T-helper 2 cell treated with Interferon-gamma antibody and Interleukin-4, amounts not matched to agents 5 μg/mL and 100 μg/mL, for 36 hours (primary cell): Measurements from ENCODE around the gene PTDSS2.
"Not testable (repeated sequence)": the region's sequence is repeated elsewhere in the genome, so short reads cannot be mapped to it uniquely, and the experiment has no call there.

Experiments
- DNase-seq: peaks from one replicate; pipeline ENCODE4 v3.0.0; 2021; ENCODE audit warnings: low spot score
- H3K27ac Mint-ChIP-seq: one replicate; pipeline ENCODE4 v1.8.0; 2021; ENCODE audit warnings: mild to moderate bottlenecking, mixed read lengths
- H3K27me3 Mint-ChIP-seq: one replicate; pipeline ENCODE4 v1.8.0; 2021; ENCODE audit warnings: low read depth, mixed read lengths
- H3K36me3 Mint-ChIP-seq: one replicate; pipeline ENCODE4 v1.8.0; 2021; ENCODE audit warnings: low read depth, mixed read lengths
- H3K4me1 Mint-ChIP-seq: one replicate; pipeline ENCODE4 v1.8.0; 2021; ENCODE audit warnings: low read depth, mixed read lengths
- H3K4me3 Mint-ChIP-seq: one replicate; pipeline ENCODE4 v1.8.0; 2022; ENCODE audit warnings: mild to moderate bottlenecking, moderate library complexity, mixed read lengths
- H3K9me3 Mint-ChIP-seq: one replicate; pipeline ENCODE4 v1.8.0; 2021; ENCODE audit warnings: mixed read lengths

The PTDSS2 gene

DNA sequence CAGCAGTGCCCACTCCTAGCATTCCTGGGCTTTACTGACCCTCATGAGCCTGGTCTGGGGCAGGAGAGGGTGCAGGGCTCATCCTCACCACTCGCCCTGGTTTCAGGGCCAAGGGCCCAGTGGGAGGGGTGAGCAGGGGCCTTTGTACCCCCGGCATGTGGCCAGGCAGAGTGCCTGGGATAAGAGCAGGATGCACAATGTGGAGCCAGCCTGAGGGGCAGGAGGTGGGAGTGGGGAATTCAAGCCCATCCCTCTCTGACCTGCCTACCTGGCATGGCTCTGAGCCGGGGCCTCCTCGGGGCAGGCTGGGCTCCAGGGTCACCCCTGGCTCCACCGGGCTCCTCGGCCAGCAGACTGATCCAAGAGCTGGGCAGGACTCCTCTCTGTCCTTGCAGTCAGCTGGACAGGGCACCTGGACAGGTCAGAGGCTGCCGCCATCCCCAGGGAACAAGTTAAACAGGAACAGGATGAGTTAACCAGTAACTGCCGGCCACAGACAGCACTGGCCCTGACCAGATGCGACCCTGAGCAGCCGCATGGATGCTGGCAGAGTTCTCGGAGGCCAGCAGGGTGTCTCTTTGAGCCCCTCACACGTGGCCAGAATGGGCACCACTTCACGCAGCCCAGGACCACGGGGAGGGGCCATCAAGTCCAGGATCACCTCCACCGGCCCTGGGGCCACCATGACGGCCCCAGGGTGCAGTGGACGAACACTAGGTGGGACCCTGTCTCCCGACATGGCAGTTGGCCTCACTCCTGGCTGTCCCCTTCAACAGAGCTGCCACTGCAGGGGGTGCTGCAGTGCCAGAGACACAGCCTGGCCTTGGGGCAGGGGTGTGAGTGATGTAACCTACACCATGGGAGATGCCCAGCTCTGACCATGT, 40.2 kb upstream of the PTDSS2 start:
- Mint-ChIP-seq H3K27ac (no peak overlapping the region), H3K27me3 (no peaks in the 10 kb centered on the region), H3K9me3 (no peaks in the 10 kb centered on the region), H3K4me3 (no peak overlapping the region), H3K4me1 (peaks cover 14% of the 10 kb centered on the region), H3K36me3 (peaks cover 6% of the 10 kb centered on the region)
- DNase-seq: no peak

DNA sequence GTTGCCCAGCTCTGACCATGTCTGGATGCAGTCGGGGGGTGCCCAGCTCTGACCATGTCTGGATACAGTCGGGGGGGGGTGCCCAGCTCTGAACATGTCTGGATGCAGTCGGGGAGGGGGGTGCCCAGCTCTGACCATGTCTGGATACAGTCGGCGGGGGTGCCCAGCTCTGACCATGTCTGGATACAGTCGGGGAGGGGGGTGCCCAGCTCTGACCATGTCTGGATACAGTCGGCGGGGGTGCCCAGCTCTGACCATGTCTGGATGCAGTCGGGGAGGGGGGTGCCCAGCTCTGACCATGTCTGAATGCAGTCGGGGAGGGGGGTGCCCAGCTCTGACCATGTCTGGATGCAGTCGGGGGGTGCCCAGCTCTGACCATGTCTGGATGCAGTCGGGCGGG, 39.4 kb upstream of the PTDSS2 start:
- not testable (repeated sequence) for H3K9me3 Mint-ChIP-seq, H3K27me3 Mint-ChIP-seq, DNase-seq, H3K4me3 Mint-ChIP-seq, H3K36me3 Mint-ChIP-seq, H3K27ac Mint-ChIP-seq
- peaks cover 21% of the 10 kb centered on the region for H3K4me1 Mint-ChIP-seq

DNA sequence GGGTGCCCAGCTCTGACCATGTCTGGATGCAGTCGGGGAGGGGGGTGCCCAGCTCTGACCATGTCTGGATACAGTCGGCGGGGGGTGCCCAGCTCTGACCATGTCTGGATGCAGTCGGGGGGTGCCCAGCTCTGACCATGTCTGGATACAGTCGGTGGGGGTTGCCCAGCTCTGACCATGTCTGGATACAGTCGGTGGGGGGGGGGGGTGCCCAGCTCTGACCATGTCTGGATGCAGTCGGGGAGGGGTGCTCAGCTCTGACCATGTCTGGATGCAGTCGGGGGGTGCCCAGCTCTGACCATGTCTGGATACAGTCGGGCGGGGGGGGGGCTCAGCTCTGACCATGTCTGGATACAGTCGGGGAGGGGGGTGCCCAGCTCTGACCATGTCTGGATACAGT, 38.6 kb upstream of the PTDSS2 start:
- H3K4me3 Mint-ChIP-seq, DNase-seq, H3K27ac Mint-ChIP-seq, H3K27me3 Mint-ChIP-seq, H3K36me3 Mint-ChIP-seq, H3K9me3 Mint-ChIP-seq: not testable (repeated sequence)
- H3K4me1 Mint-ChIP-seq: peaks cover 27% of the 10 kb centered on the region

DNA sequence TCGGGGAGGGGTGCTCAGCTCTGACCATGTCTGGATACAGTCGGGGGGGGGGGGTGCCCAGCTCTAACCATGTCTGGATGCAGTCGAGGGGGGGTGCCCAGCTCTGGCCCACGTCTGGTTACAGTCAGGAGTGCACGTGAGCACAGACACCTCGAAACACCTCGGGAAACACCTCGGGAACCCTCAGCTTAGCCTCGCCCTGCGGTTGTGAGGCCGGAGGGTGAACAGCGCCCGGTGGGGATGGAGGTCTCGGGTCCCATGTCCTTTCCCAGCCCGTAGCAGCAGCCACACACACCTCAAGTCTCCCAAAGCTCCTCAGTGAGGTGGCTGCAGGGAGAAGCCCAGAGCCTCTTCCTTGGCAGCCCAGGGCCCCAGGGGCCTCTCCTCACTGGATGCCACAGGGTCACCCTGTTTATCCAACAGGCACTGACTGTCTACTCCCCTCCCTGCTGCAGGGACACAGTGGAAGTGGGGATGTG, 37.4 kb upstream of the PTDSS2 start:
- peak overlapping the region; percentile 85 for H3K4me3 Mint-ChIP-seq
- peaks cover 4% of the 10 kb centered on the region for H3K36me3 Mint-ChIP-seq
- H3K9me3 Mint-ChIP-seq: no peaks in the 10 kb centered on the region
- no peak for DNase-seq
- H3K27me3 Mint-ChIP-seq: no peaks in the 10 kb centered on the region
- H3K27ac Mint-ChIP-seq: no peak overlapping the region
- peaks cover 28% of the 10 kb centered on the region for H3K4me1 Mint-ChIP-seq

DNA sequence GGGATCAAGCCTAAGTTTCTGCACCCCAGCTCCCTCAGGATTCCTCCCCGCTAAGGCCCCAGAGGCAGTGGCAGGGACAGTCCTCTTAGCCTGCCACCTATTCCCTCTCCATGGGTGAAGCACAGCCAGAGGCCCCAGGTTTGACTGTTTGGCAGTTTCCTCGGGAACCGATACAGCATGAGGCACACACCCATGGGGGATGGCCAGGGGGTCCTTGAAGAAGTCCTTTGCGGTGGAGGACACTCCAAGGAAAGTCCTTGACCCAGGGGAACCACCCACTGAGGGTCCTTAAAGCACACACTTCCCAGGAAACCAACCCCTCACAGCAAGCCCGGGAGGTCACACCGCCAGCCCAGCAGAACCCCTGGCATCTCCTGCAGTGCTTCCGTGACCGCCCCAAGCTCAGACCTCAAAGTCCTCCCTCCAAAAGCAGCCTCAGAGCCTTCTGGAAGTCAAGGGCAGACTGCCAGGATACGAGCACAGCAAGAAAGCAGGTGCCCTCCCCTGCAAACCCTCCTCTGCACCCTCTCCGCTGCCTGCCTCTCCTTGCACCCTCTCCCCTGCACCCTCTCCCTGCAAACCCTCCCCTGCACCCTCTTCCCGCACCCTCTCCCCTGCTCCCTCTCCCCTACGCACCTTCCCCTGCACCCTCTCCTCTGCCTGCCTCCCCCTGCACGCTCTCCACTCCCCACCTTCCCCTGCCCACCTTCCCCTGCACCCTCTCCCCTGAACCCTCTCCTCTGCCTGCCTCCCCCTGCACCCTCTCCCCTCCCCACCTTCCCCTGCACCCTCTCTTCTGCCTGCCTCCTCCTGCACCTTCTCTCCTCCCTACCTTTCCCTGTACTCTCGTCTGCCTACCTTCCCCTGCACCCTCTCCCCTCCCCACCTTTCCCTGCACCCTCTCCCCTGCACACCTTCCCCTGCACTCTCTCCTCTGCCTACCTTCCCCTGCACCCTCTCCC, 36.7 kb upstream of the PTDSS2 start:
- Mint-ChIP-seq H3K27ac (peak overlapping the region; percentile 53), H3K36me3 (peaks cover 4% of the 10 kb centered on the region), H3K9me3 (no peaks in the 10 kb centered on the region), H3K4me3 (peak overlapping the region; percentile 85), H3K27me3 (no peaks in the 10 kb centered on the region), H3K4me1 (peaks cover 28% of the 10 kb centered on the region)
- no peak for DNase-seq

DNA sequence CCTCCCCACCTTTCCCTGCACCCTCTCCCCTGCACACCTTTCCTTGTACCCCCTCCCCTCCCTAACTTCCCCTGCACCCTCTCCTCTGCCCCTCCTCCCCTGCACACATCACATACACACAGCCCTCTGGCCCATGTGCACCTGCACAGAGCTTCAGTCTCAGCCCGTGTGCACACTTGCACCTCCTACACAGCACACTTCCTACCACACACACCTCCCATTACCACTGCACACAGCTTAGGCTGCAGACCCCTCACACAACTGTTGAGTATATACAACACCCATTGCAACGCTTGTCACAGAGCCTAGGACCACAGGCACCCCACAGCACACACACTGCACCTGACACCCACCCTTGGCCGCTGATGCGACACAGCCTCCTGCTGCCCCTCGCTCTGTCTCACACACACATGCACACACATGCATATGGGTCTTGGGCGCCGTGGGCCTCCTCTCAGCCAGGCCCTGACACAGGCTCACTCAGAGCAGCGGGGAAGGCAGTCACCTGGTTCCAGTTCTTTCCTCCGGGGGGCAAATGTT, 35.7 kb upstream of the PTDSS2 start:
- Mint-ChIP-seq H3K27ac (peak overlapping the region; percentile 90), H3K4me1 (peaks cover 28% of the 10 kb centered on the region), H3K36me3 (peaks cover 4% of the 10 kb centered on the region), H3K9me3 (no peaks in the 10 kb centered on the region), H3K4me3 (peak overlapping the region; percentile 98), H3K27me3 (no peaks in the 10 kb centered on the region)
- DNase-seq: no peak

DNA sequence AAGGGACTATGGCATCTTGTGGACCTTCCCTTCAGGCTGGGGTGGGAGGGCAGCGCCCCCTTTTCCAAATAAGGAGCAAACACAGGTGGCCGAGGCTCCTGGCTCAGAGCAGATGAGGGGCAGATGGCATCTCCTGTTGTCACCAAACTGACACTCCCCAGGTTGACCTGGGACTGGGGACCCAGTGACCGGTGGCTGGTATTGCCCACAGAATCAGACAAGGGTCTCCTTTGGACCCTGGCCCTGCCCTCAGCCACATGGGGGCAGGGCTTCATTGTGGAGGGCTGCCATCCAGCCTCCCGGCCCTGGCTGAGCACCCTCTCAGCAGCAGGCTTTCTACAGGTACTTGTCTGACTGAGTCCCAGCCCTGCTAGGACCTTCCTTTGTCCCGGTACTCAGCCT, 34.4 kb upstream of the PTDSS2 start:
- Mint-ChIP-seq H3K36me3 (peaks cover 4% of the 10 kb centered on the region), H3K9me3 (no peaks in the 10 kb centered on the region), H3K4me1 (peaks cover 28% of the 10 kb centered on the region), H3K27ac (peak overlapping the region; percentile 90), H3K4me3 (peak overlapping the region; percentile 98), H3K27me3 (no peaks in the 10 kb centered on the region)
- no peak for DNase-seq

DNA sequence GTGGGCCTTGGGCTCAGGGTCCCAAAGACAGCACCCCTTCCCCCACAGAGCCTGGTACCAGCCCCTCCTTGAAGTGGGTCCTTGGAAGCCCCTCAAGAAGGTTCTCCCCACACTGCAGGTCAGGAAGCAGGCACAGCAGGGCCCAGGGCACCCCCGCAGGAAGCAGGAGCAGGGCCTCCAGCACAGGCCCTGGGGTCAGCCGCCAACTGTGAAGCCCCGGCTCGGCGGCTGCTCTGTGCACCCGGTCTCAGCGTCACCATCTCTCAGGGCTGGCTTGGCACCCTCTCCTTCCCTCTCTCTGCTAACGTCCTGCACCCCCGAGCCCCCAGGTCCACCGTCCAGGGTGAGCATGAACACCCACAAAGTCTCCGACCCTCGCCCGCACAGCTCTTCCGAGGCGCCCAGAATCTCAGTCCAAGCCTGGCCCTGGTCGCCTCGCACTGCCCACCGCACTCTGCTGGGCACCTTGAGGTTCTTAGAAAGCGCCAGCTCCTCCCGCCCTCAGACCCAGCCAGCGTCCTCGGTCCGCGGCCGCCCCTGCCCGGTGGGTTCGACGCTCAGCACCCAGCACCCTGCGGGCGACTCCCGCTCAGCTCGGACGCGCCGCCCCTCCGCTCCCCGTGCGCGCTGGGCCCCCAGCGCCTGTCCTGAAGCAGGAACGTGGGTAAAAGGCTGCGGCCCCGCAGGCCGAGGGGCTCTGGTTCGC, 33.9 kb upstream of the PTDSS2 start:
- peak overlapping the region; percentile 90 for H3K27ac Mint-ChIP-seq

DNA sequence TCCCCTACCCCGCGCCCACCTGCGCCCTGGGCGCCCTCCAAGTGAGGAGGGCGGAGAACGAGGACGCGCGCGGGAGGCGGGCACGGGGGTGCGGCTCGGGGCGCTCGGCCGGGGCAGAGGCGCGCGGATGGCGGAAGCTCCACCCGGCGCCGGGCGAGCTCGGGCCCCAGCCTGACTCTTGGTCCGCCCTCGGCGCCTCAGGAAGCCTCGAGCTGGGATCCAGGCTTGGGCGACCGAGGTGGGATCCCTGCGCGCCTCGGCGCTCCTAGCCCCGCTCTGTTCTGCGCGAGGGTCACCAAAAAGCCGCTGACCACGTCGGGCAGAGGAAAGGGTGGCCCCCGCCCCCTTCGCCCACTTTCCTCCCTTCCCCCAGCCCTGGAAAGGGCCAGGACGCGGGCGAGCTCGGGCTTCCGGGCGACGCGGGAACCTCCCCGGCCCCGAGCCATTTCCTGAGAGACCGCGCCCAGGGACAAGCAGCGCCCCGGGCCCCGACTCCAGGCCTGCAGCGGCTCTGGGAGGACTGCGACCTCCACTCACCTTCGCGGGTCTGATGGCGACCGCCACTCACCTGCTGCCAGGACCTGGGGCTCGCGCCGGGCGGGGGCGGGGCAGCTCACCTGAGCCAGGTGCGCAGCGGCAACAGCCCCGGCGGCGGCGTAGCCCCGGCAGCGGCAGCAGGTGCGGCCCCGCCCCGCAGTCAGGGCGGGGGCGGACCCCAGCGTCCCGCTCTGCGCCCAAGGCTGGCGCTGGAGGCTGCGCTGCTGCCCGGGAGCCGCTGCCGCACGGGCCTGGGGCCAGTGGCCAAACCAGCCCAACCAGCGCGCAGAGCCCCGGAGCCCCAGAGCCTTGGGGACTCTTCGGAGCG, 33.1 kb upstream of the PTDSS2 start:
- Mint-ChIP-seq H3K27me3 (no peaks in the 10 kb centered on the region), H3K36me3 (peaks cover 5% of the 10 kb centered on the region), H3K4me3 (peak overlapping the region; percentile 98), H3K9me3 (no peaks in the 10 kb centered on the region), H3K27ac (peak overlapping the region; percentile 90), H3K4me1 (peaks cover 28% of the 10 kb centered on the region)
- peak; percentile 57 for DNase-seq

More for the DNA sequence above, 33.9 kb upstream of the PTDSS2 start:
- DNase-seq: no peak
- Mint-ChIP-seq H3K27me3 (no peaks in the 10 kb centered on the region), H3K9me3 (no peaks in the 10 kb centered on the region), H3K4me3 (peak overlapping the region; percentile 98), H3K36me3 (peaks cover 4% of the 10 kb centered on the region), H3K4me1 (peaks cover 28% of the 10 kb centered on the region)

DNA sequence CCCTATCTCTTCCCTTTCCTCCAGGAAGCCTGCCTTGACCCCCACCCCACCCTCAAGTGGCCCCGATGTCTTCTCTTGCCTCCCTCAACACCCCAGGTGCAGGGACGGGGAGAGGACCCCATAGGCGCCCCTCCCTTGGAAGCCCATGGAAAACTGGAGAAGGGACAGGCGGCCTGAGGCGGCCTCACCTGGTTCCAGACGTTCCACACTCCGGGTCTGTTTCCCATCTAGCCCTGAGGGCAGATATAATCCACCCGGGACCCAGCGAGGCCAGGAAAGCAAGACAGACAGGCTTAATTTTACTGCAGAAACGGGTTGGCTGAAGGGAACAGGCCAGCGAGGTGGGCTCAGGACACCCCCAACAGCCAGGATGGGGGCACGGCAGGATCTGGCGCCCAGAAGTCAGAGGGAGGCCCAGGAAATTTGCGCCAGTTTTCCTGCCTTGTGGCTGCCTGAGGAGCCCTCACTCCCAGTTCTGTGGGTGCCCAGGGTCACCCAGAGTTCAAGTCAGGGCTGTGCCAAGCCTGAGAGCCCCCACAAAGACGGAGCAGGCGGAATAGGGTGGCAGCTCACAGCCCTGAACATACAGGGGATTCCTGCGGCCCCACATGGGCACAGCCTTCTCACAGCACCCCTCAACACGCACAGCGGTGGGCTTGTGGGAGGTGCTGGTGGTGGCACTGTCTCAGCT, 32.3 kb upstream of the PTDSS2 start:
- peaks cover 28% of the 10 kb centered on the region for H3K4me1 Mint-ChIP-seq
- H3K27me3 Mint-ChIP-seq: no peaks in the 10 kb centered on the region
- no peaks in the 10 kb centered on the region for H3K9me3 Mint-ChIP-seq
- H3K27ac Mint-ChIP-seq: peak overlapping the region; percentile 49
- no peak for DNase-seq
- H3K4me3 Mint-ChIP-seq: peak overlapping the region; percentile 74
- peaks cover 7% of the 10 kb centered on the region for H3K36me3 Mint-ChIP-seq

DNA sequence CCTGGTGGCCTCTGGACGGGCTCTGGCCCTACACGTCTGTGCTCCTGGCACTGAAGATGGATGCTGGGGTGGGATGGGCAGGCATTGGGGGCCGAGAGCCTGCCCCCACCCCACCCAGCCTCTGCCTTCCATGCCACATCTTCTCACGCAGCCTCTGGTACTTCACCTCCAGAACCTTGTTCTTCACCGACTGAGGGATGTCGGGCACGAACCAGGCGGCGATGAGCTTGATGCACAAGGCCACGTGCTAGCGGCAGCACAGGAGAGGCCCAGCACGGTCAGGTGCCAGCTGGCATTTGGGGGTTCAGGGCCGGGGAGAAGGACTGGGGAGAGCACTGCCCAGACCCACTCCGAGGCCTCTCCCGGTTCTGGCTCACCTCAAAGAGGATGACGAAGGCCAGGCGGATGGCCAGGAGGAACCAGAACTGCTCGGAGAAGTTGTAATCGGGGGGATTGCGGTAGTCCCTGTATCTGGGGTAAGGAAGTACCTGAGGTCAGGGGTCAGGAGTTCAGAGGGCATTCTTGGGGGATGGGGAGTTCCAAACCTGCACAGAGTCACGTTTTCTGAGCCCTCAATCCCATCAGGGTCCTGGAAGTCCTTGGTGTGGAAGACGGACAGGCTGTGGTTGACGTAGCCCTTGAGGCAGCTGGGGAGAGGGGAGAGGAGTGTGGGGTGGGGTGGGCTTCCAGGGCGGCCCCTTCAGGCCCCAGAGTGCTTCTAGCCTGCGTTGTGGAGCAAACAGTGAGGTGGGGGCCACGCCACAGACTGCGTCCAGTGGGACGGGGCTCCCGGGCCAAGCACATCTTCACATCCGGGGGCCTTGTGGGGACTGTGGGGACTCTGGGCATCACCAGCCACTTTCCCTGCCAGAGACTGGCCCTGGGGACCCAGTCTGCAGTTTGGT, 31.5 kb upstream of the PTDSS2 start:
- H3K36me3 Mint-ChIP-seq: peaks cover 9% of the 10 kb centered on the region
- H3K27me3 Mint-ChIP-seq: no peaks in the 10 kb centered on the region
- H3K4me1 Mint-ChIP-seq: peaks cover 23% of the 10 kb centered on the region
- peak overlapping the region; percentile 41 for H3K27ac Mint-ChIP-seq
- H3K4me3 Mint-ChIP-seq: peak overlapping the region; percentile 4
- no peak for DNase-seq
- H3K9me3 Mint-ChIP-seq: no peaks in the 10 kb centered on the region
